Activated CD8-positive, alpha-beta memory T cell treated with anti-CD3 and anti-CD28 coated beads, Interleukin-2, amount 50 U/mL, for 48 hours (primary cell): ENCODE data around the gene GSTO1.
A peak's percentile ranks its signal among the peaks of the same experiment; 100 is the strongest.

Source experiments
- DNase-seq: peaks from one replicate; pipeline ENCODE4 v3.0.0-alpha.2; 2020

The GSTO1 gene

GRCh38 chr10:104277785-104278184 is 23.1 kb downstream of the GSTO1 start:
- DNase-seq = no peak

- no peak for DNase-seq
Measured at GRCh38 chr10:104279550-104280259, 25.0 kb downstream of the GSTO1 start.

GRCh38 chr10:104281694-104282093 is 27.0 kb downstream of the GSTO1 start:
- DNase-seq = no peak

- DNase-seq = no peak
Measured at GRCh38 chr10:104284846-104285245, 30.2 kb downstream of the GSTO1 start.

- DNase-seq = no peak
Measured at GRCh38 chr10:104286939-104287338, 32.2 kb downstream of the GSTO1 start.

GRCh38 chr10:104288355-104288754 is 33.7 kb downstream of the GSTO1 start:
- no peak for DNase-seq

- DNase-seq = peak; percentile 95
Measured at GRCh38 chr10:104291439-104291951, 36.8 kb downstream of the GSTO1 start.

GRCh38 chr10:104293011-104293410 is 38.3 kb downstream of the GSTO1 start:
- DNase-seq = no peak

- DNase-seq = no peak
Measured at GRCh38 chr10:104293781-104294321, 39.2 kb downstream of the GSTO1 start.

- DNase-seq = no peak
Measured at GRCh38 chr10:104296687-104297436, 42.2 kb downstream of the GSTO1 start.

- DNase-seq = peak; percentile 78
Measured at GRCh38 chr10:104297697-104298660, 43.3 kb downstream of the GSTO1 start.

GRCh38 chr10:104299031-104299904 is 44.6 kb downstream of the GSTO1 start:
- no peak for DNase-seq

GRCh38 chr10:104300002-104300735 is 45.5 kb downstream of the GSTO1 start:
- no peak for DNase-seq

- no peak for DNase-seq
Measured at GRCh38 chr10:104300736-104301292, 46.1 kb downstream of the GSTO1 start.

- no peak for DNase-seq
Measured at GRCh38 chr10:104301907-104302690, 47.4 kb downstream of the GSTO1 start.

GRCh38 chr10:104303594-104304355 is 49.1 kb downstream of the GSTO1 start:
- no peak for DNase-seq

GRCh38 chr10:104304356-104304745 is 49.7 kb downstream of the GSTO1 start:
- no peak for DNase-seq

- no peak for DNase-seq
Measured at GRCh38 chr10:104304927-104305326, 50.2 kb downstream of the GSTO1 start.

- no peak for DNase-seq
Measured at GRCh38 chr10:104306897-104307296, 52.2 kb downstream of the GSTO1 start.
